Forelimb muscle (tissue), 1 donor: ENCODE results near the gene SLC16A6. TPM values are rescaled to one million over a fixed set of nuclear protein-coding genes. Genes with fewer than 3 reads are reported as not detected.
"Not testable (repeated sequence)": the region's sequence is repeated elsewhere in the genome, so short reads cannot be mapped to it uniquely, and the experiment has no call there.

Experiments
- DNase-seq: peaks from one replicate; pipeline ENCODE4 v3.0.0-alpha.2; 2013; ENCODE audit warnings: low read depth
- polyA plus RNA-seq: library from polyadenylated mRNA; unstranded; fragments of 120-200 nt; gene quantifications from one replicate; pipeline ENCODE4 v1.2.1, GENCODE V29; 2013; ENCODE audit not compliant: insufficient read length

SLC16A6 gene
- polyA plus RNA-seq, 1 donor = 0.57 TPM

DNA sequence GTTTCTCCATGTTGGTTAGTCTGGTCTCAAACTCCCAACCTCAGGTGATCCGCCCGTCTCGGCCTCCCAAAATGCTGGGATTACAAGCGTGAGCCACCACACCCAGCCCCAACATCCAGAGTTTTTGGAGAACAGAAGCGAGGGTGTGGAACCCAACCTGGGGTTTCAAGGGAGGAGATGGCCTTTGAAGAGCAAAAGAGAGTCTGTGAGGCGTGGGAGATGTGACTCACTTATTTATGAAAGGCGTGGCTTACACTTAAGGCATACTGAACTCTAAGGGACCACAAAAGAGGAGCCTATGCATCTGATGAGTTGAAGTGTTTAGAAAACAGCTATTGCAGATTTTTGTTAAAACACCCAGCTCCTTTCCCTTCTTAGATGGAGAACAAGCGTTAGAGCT lies 19.2 kb upstream of the SLC16A6 start:
- DNase-seq = no peak

DNA sequence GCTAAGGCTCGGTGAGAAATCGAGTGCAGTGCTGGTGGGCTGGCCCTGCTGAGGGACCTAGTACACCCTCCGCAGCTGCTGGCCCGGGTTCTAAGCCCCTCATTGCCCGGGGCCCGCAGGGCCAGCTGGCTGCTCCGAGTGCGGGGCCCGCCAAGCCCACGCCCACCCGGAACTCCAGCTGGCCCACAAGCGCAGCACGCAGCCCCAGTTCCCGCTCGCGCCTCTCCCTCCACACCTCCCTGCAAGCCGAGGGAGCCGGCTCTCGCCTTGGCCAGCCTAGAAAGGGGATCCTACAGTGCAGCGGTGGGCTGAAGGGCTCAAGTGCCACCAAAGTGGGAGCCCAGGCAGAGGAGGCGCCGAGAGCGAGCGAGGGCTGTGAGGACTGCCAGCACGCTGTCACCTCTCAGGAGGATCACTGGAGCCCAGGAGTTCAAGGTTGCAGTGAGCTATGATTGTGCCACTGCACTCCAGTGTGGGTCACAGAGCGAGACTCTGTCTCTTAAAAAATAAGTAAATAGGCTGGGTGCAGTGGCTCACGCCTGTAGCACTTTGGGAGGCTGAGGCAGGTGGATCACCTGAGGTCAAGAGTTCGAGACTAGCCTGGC lies 18.2 kb upstream of the SLC16A6 start:
- not testable (repeated sequence) for DNase-seq

- not testable (repeated sequence) for DNase-seq
Observed at GRCh38 chr17:68308486-68308885, 17.6 kb upstream of the SLC16A6 start.

GRCh38 chr17:68307443-68307842 lies 16.5 kb upstream of the SLC16A6 start:
- DNase-seq = no peak

DNA sequence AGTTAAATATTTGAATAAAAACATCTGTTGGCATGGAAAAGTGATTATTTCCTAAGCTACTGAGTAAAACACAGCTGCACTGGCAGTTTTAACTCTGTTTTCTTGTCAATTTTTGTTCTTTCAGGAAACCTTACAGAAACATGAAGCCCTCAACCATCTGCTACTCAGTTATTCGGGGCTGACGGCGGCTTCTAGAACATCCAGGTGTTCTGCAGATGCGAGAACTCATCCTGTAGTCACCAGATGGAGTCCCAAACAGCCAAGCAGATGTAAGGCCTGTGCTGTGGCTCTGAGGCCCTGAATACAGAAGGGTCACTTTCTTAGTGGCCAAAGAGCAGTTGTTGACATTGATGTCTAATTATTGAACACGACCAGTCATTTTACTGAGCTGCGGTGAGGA lies 15.9 kb upstream of the SLC16A6 start:
- no peak for DNase-seq

DNA sequence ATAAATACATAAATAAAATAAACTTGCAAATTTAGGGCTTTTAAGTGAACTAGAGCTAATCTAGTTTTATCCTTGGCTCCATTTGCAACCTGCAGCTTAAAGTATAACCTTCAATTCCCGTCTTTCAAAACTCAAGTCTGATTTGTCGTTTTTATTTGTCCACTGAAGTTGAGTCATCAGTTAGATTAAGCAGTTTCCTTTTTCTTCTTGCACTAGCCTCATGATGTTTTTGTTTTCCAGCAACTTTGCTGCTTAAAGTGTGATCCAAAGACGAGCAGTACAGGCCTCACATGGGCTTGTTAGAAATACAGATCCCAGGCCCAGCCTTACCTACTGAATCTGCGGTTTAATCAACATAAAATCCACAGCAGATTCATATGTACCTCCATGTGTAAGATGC lies 14.2 kb upstream of the SLC16A6 start:
- DNase-seq = no peak

- DNase-seq = no peak
Observed at GRCh38 chr17:68304706-68305105, 13.8 kb upstream of the SLC16A6 start.

DNA sequence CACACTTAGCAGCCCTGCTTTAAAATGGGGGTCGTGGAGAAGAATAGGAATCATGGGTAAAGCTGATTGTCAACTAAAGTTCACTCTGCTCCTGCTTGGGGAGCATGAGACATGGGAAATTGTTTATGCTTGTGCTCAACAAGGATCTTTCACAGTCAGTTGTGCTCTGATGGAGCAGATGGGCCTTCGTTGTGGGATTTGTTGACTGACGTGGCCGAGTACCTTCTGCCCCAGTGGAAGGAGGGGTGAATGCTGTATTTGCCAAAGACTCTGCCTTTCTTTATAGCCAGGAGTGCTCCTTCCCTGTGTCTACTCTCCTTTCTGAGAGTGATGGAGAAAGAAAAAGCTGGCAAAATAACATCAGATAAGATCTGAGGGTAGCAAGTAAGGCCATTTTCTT lies 11.7 kb upstream of the SLC16A6 start:
- no peak for DNase-seq

GRCh38 chr17:68302066-68302564 lies 11.2 kb upstream of the SLC16A6 start:
- no peak for DNase-seq

GRCh38 chr17:68301438-68301959 lies 10.6 kb upstream of the SLC16A6 start:
- DNase-seq = no peak

DNA sequence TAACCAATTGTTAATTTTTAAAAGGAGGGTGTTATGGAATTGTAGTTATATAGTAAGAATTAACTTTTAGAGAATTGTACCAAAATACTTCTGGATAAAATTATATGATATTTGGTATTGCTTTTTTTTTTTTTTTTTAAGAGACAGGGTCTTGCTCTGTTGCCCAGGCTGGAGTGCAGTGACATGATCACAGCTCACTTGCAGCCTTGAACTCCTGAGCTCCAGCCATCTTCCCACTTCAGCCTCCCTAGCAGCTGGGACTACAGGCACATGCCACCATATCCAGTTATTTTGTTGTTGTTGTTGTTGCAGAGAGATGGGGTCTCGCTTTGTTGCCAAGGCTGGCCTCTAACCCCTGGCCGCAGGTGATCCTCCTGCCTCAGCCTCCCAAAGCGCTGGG lies 8.9 kb upstream of the SLC16A6 start:
- no peak for DNase-seq

- DNase-seq = no peak
Observed at GRCh38 chr17:68298601-68299000, 7.7 kb upstream of the SLC16A6 start.

- no peak for DNase-seq
Observed at GRCh38 chr17:68297195-68297594, 6.3 kb upstream of the SLC16A6 start.

GRCh38 chr17:68296217-68297191 lies 5.6 kb upstream of the SLC16A6 start:
- DNase-seq = no peak

DNA sequence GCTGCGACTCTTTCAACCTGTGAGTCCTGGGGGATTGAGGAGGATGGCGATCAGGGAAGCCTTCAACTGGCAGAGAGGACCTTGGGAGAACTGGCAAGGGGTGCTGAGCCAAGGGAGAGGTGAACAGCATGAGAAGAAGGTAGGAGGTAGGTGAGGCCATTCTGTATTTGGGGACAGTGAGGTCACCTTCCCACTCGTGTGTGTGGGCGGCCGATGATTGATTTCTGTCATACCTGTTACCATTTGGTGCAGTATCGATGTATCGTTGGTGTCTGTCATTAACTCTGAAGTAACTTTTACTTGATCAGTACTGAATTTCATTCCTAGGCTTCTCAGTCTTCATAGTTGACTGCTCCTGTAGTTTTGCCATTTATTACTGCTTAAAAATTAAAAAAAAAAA lies 4.2 kb upstream of the SLC16A6 start:
- DNase-seq = no peak

DNA sequence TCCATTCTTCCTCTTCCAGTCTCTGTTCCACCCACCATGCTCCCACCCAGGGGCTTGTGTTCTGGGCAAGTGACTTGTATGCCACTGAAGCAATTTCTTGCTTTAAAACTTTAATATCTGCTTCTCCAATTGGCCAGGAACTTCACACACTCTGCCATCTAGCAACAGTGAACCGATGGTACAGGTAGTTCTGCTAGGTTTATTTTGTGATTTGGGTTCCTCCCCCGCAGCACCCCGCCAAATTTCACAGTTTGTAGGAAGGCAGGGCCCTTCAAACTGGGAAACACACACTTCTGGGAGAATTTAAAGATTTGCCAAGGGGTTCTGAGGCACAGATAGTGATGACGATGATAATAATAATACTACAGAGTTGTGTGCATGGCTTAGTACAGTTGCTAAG lies 3.7 kb upstream of the SLC16A6 start:
- DNase-seq = no peak

DNA sequence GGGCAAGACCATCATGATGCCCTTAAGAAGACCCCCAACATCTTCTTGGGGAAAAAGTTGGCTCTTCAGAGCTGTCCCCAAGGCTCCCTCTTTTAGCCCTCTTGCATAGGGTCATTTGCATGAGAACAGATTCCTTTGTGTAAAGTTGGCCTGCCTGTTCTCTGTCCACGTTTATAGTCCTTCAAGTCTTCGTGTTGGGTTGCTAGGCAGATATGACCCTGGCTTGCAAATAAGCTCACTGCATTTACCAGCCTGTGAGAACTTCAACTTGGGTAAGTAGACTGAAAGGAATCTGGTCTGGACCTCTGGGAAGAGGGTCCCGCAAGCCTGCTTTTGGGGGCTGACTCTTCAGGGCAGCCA lies 3.2 kb upstream of the SLC16A6 start:
- no peak for DNase-seq

DNA sequence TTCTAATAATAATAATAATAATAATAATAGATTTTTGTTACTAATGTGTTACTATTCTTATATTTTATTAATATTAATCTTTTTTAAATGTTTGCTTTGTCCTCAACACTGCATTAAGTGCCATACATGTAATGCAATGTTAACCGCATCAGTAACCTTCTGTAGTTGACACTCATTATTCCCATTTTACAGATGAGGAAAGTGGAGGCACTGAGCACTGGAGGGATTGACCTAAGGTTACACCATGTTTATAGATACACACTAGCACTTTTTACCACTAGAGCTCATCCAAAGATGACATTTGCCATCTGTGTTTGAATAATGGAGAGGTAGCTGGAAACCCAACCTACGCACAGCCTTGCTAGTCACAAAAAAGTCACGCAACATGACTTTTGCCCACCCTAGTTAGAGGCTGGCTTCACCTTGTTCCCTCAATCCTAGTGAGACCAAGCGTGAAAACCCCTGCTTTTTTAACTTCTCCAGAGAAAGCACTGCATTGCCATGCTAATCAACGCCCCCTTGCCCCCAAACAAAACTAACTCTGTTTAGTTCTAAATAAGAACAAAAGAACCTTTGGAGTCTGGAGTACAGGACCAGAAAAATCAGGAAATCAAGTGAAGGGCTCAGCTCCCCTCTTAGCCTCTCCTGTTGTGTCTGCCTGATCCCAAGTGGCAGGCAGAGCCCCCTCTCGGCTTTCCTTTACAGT lies 2.7 kb upstream of the SLC16A6 start:
- DNase-seq = no peak

GRCh38 chr17:68292689-68293040 lies 1.7 kb upstream of the SLC16A6 start:
- DNase-seq = no peak

- DNase-seq = no peak
Observed at GRCh38 chr17:68291836-68292688, 1.1 kb upstream of the SLC16A6 start.

GRCh38 chr17:68290268-68290954 lies 516 bp downstream of the SLC16A6 start:
- no peak for DNase-seq
